SK-N-MC (cell line): ENCODE data around the gene SPRY1.

ENCODE experiments used
- EZH2 ChIP-seq: fragments of 200-600 bp; sonication (generic); IDR thresholded peaks from one replicate; pipeline ENCODE4 v1.6.1; 2017; ENCODE audit warnings: antibody characterized with exemption
- POLR2AphosphoS5 ChIP-seq: IDR thresholded peaks from 2 replicates; pipeline ENCODE4 v1.6.1; 2012; ENCODE audit warnings: mild to moderate bottlenecking, low read depth, low read length, borderline replicate concordance

DNA sequence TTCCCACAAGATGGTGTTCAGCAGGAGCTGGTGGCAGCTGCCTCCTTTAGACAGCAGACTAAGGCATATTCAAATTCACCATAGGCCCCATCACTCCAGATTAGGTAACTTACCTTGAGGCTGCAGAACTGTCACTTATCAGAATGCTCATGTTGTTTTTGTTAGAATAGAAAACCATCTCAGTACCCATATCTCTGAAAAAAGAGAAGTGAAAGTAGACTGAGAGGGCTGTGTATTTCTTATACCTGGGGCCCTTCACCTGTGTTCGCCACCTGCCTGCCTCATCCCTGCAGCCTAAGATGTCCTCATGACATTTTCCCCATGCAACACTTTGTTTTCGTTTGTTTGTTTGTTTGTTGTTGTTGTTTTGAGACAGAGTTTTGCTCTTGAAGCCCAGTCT lies 32.9 kb upstream of the SPRY1 start:
- TF ChIP-seq POLR2AphosphoS5: no peak
- no peak for TF ChIP-seq EZH2
